Measurements from ENCODE around the gene MOK. TPM values are rescaled to one million over a fixed set of nuclear protein-coding genes. Genes with fewer than 3 reads are reported as not detected.
"Not testable (repeated sequence)": the region's sequence is repeated elsewhere in the genome, so short reads cannot be mapped to it uniquely, and the experiment has no call there.

MOK gene
- total RNA-seq, 1 donor from 2014 or later: 15.8 TPM

GRCh38 chr14:102314242-102315011 lies 9.5 kb upstream of the MOK start:
- Histone ChIP-seq H3K36me3 (no peaks in the 10 kb centered on the region), H3K4me1 (peaks cover 38% of the 10 kb centered on the region), H3K9me3 (no peaks in the 10 kb centered on the region), H3K27ac (peak overlapping the region; percentile 19), H3K27me3 (ENCODE audit: low read depth) (no peaks in the 10 kb centered on the region), H3K4me3 (peak overlapping the region; percentile 56)
- DNase-seq: peak; percentile 91
- intact Hi-C loops (cut with DNase I): no loop called here
- TF ChIP-seq CTCF (IDR thresholded peaks at IDR 0.05): peak; percentile 98
- ATAC-seq: peak; percentile 80 to 86

- Histone ChIP-seq H3K4me3 (no peak overlapping the region), H3K27me3 (ENCODE audit: low read depth) (no peaks in the 10 kb centered on the region), H3K4me1 (peaks cover 8% of the 10 kb centered on the region), H3K27ac (no peak overlapping the region), H3K36me3 (no peaks in the 10 kb centered on the region), H3K9me3 (no peaks in the 10 kb centered on the region)
- DNase-seq (no peak), ATAC-seq (no peak)
- intact Hi-C loops (cut with DNase I): no loop called here
- no peak for TF ChIP-seq CTCF (IDR thresholded peaks at IDR 0.05)
Measured at GRCh38 chr14:102303664-102304063, 1.3 kb downstream of the MOK start.

GRCh38 chr14:102298303-102299070 lies 6.5 kb downstream of the MOK start:
- H3K9me3 ChIP-seq; H3K4me1 ChIP-seq; DNase-seq; H3K27ac ChIP-seq; H3K27me3 ChIP-seq (ENCODE audit: low read depth); ATAC-seq; H3K4me3 ChIP-seq; intact Hi-C loops (cut with DNase I); H3K36me3 ChIP-seq: not testable (repeated sequence)

- Histone ChIP-seq H3K4me3 (no peak overlapping the region), H3K27ac (no peak overlapping the region), H3K27me3 (ENCODE audit: low read depth) (no peaks in the 10 kb centered on the region), H3K4me1 (no peaks in the 10 kb centered on the region), H3K36me3 (no peaks in the 10 kb centered on the region), H3K9me3 (no peaks in the 10 kb centered on the region)
- TF ChIP-seq CTCF (IDR thresholded peaks at IDR 0.05): no peak
- intact Hi-C loops (cut with DNase I): no loop called here
- ATAC-seq: no peak
- DNase-seq: no peak
Measured at GRCh38 chr14:102297436-102298170, 7.4 kb downstream of the MOK start.

GRCh38 chr14:102295270-102295669 lies 9.7 kb downstream of the MOK start:
- H3K36me3 ChIP-seq: no peaks in the 10 kb centered on the region
- H3K4me3 ChIP-seq: no peak overlapping the region
- no peak overlapping the region for H3K27ac ChIP-seq
- no peak for DNase-seq
- H3K9me3 ChIP-seq: no peaks in the 10 kb centered on the region
- TF ChIP-seq CTCF (IDR thresholded peaks at IDR 0.05): no peak
- no peak for ATAC-seq
- intact Hi-C loops (cut with DNase I): no loop called here
- no peaks in the 10 kb centered on the region for H3K27me3 ChIP-seq (ENCODE audit: low read depth)
- no peaks in the 10 kb centered on the region for H3K4me1 ChIP-seq
